ENCODE measurements around the gene TGFB1.
"Not testable (repeated sequence)": the region's sequence is repeated elsewhere in the genome, so short reads cannot be mapped to it uniquely, and the experiment has no call there.

TGFB1 gene

GRCh38 chr19:41304706-41305483 is 48.8 kb downstream of the TGFB1 start:
- in situ Hi-C loops (cut with MboI; ENCODE audit: low sequenced_read_pairs) = no loop called here

- in situ Hi-C loops (cut with MboI; ENCODE audit: low sequenced_read_pairs) = no loop called here
Observed at GRCh38 chr19:41303954-41304353, 49.8 kb downstream of the TGFB1 start.

- in situ Hi-C loops (cut with MboI; ENCODE audit: low sequenced_read_pairs) = no loop called here
Observed at GRCh38 chr19:41302624-41303351, 50.9 kb downstream of the TGFB1 start.

- in situ Hi-C loops (cut with MboI; ENCODE audit: low sequenced_read_pairs) = no loop called here
Observed at GRCh38 chr19:41300555-41300954, 53.2 kb downstream of the TGFB1 start.

GRCh38 chr19:41299755-41300089 is 54.0 kb downstream of the TGFB1 start:
- in situ Hi-C loops (cut with MboI; ENCODE audit: low sequenced_read_pairs) = no loop called here

- in situ Hi-C loops (cut with MboI; ENCODE audit: low sequenced_read_pairs) = no loop called here
Observed at GRCh38 chr19:41299046-41299754, 54.5 kb downstream of the TGFB1 start.

GRCh38 chr19:41298348-41298964 is 55.3 kb downstream of the TGFB1 start:
- in situ Hi-C loops (cut with MboI; ENCODE audit: low sequenced_read_pairs) = no loop called here

DNA sequence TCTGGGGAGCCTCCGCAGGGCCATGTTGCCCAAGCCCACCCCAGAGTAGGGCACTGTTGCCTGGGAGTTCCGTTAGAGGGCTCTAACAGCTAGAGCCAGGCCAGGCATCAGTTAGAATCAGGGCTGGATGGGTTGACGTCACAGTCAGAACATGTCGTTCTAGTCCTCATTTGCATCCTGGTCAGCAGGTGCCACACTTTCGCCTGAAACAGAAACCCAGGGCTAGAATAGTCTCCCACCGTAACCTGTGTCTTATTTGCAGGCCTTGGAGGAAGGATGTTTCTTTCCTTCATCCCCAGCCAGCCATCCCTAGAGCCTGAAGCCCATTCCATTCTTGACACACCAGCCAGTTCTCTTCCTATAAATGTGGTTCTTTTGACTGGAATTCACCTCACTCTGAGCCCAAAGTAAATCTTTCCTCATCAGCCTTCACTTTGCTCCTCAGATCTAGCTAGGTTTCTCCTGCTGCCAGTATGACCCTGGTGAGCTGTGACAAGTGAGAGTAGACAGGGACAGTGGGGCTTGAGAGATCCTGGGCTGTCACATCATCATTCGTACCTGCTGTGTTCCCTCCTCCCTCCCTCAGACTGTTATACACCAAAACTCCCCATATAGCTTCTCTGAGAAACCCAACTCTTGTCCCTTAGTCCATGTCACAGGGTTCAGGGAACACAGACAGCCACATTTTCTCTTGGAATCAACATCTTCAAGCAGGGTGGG is 55.9 kb downstream of the TGFB1 start:
- in situ Hi-C loops (cut with MboI; ENCODE audit: low sequenced_read_pairs) = no loop called here

DNA sequence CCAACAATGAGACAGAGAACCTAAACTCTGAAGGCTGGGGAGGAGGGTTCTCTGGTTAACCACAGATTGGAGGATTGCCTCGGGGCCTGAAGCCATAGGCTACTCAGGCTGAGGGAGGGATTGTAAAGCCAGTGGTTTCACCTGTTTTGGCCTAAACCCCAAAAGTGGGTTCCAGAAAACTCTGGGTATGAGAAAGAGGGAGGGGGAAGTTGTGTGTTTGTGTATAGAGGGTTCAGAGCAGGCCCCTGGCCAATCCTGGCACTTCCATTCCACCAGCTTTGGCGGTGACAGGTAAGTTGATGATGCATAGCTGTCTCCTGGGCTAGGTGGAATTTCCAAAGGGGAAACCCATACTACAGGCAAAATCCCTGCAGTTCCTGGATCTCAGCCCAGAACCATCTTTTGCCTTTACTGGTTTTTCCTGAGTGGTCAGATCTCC is 57.3 kb downstream of the TGFB1 start:
- in situ Hi-C loops (cut with MboI; ENCODE audit: low sequenced_read_pairs) = no loop called here

- in situ Hi-C loops (cut with MboI; ENCODE audit: low sequenced_read_pairs) = no loop called here
Observed at GRCh38 chr19:41295499-41295898, 58.2 kb downstream of the TGFB1 start.

GRCh38 chr19:41294393-41294792 is 59.3 kb downstream of the TGFB1 start:
- in situ Hi-C loops (cut with MboI; ENCODE audit: low sequenced_read_pairs) = no loop called here

DNA sequence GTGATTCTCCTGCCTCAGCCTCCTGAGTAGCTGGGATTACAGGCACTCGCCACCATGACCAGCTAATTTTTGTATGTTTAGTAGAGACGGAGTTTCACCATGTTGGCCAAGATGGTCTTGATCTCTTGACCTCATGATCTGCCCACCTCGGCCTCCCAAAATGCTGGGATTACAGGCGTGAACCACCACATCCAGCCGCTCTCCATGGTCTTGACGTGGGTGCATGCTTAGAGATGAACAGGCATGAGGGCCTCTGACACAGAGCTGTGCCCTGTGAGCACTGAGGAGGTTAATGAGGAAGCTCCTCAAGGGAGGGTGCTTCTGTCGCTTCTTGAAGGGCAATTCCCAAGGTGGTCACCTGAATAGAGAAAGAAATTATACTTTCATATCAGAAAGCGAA is 63.9 kb downstream of the TGFB1 start:
- in situ Hi-C loops (cut with MboI; ENCODE audit: low sequenced_read_pairs) = not testable (repeated sequence)

- in situ Hi-C loops (cut with MboI; ENCODE audit: low sequenced_read_pairs) = no loop called here
Observed at GRCh38 chr19:41288673-41289530, 64.8 kb downstream of the TGFB1 start.
